GM18873 (cell line): ENCODE results near the gene SKP1.

Source experiments
- ATAC-seq: cut with Tn5 transposase; IDR thresholded peaks from one replicate; pipeline ENCODE4 v1.9.1; 2021; ENCODE audit warnings: mild to moderate bottlenecking, moderate library complexity, moderate number of reproducible peaks; ENCODE audit not compliant: unreplicated experiment, low FRiP score

The SKP1 gene

GRCh38 chr5:134113902-134114875 lies 62.6 kb downstream of the SKP1 start, which contains the start of gene TCF7:
TCF7 (plus strand) TSS chr5:134114681; CDS start chr5:134114907, 226 bp downstream.
- ATAC-seq, result peak; percentile 52

GRCh38 chr5:134113363-134113889 lies 63.3 kb downstream of the SKP1 start:
- no peak for ATAC-seq

- no peak for ATAC-seq
Observed at GRCh38 chr5:134112726-134113362, 63.9 kb downstream of the SKP1 start.

DNA sequence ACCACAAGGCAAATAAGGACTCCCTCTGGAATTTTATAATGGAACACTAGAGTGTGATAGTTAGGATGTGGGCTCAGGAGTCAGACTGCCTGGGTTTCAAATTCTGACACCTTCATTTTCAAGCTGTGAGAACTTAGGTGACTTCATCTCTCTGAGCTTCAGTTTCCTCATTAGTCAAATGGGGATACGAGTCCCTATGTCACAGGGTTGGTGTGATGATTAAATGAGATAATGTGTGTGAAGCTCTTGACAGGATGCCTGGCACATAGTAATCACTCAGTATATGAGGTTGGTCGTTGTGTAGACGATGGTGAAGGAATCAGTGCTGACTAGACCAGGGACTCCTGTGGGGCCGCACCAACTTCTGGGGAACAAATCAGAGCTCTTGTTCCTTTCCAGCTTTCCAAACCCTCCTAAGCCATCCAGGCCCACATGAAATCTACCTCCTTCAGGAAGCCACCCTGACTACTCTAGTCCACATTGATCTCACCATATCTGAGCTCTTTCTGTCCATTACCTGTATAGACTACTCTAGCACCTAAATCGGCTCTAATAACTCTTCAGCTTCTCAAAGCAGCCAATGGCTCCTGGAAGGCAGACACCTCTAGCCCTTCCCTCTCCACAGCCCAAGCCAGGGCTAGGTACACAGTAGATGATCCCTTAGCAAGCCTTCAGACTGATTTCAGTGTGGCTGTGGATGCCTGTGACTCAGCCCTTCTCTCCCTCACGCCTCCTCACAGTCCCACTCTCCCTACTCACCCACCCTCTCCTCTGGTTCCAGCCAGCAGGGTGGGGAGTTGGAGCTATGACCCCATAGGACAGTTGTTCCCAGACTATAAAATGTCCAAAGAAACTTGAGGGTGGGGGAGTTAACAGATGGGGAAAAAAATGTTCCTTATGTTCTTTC lies 64.8 kb downstream of the SKP1 start:
- ATAC-seq, result no peak

DNA sequence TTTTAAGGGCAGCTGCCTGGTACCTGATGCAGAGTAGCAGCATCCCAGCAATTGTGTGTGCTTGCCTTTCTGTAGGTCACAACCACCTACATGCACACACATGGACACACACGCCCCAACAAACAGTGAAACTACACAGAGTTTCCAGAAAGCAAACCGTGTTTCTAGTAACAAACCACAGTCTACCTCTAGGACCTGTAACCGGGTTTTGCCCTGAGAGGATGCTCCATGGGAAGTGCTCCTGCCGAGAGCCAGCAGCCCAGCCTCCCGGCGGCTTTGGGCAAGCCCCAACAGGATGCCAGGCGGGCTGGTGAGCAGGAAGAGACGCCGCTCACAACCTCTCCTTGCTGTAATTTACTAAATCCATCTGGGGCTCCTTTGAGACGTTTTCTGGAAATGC lies 66.4 kb downstream of the SKP1 start:
- ATAC-seq, result no peak

GRCh38 chr5:134107779-134108178 lies 69.0 kb downstream of the SKP1 start:
- ATAC-seq, result no peak

- ATAC-seq, result no peak
Observed at GRCh38 chr5:134106991-134107701, 69.6 kb downstream of the SKP1 start.

DNA sequence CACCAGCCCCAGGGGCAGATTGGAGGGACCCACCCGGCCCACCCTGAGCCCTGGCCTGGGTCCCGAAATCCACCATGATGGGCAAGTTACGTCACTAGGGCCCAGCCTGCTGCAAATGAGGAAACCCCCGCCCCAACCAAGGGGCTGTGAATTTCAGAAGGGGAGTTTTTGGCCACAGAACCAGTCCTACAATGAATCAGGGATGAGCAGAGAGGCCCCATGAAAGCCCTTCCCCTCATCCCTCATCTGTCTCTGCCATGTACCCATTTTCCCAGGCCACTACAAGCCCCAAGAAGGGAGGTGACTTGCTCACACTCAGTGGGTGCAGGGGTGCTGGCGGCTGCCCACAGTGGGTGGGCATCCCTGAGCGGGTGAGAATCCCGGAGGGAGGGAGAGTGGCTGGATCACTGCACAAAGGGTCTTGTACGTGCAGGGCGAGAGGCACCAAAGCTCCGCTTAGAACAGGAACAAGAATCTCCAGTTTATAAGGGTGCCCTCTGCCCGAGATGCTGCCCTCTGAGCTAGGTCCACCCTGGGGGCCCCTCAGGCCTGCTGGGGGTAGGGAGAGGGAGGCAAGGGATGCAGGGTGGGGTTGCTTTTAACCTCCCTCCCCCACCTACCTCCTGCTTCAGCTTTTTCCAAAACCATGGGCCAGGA lies 72.6 kb downstream of the SKP1 start:
- no peak for ATAC-seq

DNA sequence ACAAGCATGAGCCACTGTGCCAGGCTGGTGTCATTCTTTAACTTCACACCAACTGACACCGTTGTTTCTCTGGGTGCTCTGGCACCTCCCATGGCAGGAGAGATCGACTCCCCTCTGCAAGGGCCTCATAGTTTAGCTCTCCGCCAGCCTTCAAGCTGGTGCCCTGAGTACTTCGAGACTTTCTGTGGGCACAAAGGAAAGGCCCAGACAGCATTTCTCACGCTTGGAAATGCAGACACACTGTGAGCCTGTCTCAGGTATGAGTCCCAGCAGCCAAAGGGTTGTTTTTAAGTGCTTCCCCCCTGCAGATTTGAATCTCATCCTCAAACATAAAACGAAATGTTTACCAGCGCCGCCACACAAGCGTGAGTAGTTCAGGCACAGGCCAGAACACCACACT lies 73.4 kb downstream of the SKP1 start:
- no peak for ATAC-seq

DNA sequence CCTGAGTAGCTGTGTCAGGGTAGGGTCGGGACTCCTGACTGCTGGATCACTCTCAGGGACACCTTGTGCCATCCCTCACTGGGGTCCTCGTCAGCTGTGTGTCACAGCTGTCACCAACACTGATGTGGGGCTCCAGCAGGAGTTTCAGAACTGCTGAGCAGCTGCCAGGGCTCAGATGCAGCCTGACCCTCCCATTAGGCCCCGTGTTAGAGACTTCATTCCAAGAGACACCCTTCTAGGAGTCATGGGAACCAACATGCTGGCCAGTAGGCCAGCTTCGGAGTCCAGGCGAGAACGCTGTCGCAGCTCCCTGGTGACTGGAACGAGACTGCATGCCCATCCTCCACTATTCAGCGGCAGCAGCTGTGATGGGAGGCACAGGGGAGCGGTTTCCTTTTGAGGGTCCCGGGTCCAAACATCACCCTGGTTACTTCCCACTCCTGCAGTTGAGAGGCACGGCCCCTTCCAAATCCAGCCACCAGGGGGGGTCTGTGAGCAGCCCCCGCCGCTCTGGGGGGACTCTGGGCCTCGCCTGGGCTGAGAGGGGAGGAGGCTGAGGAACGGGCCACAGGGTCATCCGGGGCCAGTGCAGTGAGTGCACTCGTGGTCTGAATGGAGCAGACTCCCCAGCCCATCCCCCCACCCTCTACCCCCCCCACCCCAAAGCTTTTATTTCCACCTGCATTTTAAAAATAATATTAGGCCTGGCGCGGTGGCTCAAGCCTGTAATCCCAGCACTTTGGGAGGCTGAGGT lies 74.9 kb downstream of the SKP1 start:
- no peak for ATAC-seq

DNA sequence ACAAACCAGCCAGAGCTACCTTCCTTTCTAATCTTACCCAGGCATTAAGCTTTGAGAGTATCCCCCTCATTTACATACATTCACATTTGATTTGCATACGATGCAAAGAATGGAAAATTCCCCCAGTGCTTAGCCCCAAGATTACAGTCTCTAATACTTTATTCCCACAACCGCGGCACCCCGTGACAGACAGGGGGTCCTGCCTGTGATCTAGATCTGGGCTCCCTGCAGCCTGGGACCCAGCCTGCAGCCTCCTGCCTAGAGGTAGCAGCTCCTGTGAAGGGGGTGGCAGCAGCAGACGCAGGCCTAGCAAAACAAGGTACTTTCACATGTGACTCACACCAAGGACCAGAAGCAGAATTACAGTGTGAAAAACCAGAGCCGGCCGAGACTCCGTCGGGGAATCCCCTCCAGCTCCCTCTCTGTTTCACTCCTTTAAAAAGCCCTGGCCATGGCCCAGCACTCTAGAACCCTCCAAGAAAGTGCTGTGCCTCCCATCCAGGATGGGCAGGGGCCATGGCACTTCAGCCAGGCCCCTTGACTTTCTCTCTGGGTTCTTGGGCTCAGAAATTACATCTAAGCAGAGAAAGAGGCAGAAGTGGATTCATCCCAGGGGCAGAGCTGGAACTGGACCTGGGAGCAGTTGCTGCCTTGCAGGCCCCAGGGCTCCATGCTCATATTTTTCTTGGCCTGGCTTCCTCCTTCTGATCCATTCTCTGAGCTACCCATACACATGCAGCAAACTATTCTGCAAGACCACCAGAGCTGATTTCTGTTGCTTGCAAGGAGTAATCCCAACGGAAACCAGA lies 76.3 kb downstream of the SKP1 start:
- peak; percentile 77 for ATAC-seq

GRCh38 chr5:134099939-134100282 lies 76.8 kb downstream of the SKP1 start:
- ATAC-seq, result no peak

- no peak for ATAC-seq
Observed at GRCh38 chr5:134099288-134099872, 77.4 kb downstream of the SKP1 start.
